Inflammatory macrophage treated with lipopolysaccharide for 1 hour (primary cell): ENCODE measurements around the gene ZNF445.

ENCODE experiments used
- DNase-seq, 2 donors: peaks; one replicate each; pipeline ENCODE4 v3.0.0-alpha.2; 2020 to 2022

Gene ZNF445

DNA sequence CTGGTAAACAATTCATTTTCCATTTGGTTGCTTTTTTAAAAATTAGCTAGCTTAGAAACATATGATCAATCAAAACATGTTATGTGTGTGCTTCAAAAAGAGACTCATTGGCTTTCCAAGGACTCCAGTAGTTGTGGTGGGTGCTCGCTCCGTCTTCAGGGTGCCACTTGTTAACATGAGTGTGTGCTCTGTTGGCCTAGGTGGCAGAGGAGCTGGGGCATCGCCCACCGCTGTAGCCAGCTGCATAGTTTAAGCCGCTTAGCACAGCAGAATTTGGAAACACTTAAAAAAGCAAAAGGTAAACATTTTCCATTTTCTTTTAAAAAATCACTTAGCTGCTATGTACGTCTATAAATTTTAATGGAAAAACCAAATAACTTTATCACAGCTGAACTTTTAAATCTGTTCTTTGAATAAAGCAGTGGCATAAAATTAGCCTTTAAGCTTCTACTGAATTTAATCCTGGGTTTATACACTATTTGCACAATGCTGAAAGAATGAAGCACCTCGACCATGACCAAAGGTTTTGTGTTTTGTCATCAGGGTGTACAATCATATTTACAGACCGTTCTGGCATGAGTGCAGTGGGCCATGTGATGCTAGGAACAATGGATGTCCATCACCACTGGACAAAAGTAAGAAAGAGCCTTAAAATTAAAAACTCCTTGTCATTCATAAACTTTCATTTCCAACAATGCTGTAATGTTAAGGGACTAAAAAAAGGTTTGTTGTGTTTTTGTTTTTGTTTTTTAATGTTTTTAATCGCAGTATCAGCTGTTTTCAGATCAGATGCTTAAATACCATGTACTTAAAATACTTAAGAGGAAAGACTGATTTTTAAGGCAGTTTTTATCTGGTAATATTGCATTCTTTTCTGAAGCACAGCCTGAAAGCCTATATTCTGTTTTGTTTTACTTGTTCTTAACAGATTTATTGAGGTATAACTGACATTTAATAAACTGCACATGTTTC, 81.0 kb downstream of the ZNF445 start:
- DNase-seq = no peak

DNA sequence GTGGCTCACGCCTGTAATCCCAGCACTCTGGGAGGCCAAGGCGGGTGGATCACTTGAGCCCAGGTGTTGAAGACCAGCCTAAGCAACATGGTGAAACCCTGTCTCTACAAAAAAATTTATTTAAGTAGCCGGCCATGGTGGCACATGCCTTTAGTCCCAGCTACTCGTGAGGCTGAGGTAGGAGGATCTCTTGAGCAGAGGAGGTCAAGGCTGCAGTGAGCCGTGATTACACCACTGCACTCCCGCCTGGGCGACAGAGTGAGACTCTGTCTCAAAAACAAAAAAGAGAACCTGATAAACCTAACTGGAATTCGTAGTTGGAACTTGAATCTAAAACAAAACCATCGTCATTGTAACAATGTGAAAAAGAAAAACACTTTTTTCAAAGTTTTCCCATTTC, 81.8 kb downstream of the ZNF445 start:
- no peak for DNase-seq

DNA sequence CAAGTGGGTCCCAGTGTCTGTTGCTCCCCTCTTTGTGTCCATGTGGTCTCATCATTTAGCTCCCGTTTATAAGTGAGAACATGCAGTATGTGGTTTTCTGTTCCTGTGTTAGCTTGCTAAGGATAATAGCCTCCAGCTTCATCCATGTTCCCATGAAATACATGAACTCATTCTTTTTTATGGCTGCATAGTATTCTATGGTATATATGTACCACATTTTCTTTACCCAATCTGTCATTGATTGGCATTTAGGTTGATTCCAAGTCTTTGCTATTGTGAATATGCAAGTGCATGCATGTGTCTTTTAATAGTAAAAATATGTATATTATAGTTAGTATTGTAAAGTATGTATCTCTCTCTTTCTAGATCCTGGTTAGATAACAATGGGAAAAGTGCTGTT, 85.0 kb downstream of the ZNF445 start:
- DNase-seq = no peak

DNA sequence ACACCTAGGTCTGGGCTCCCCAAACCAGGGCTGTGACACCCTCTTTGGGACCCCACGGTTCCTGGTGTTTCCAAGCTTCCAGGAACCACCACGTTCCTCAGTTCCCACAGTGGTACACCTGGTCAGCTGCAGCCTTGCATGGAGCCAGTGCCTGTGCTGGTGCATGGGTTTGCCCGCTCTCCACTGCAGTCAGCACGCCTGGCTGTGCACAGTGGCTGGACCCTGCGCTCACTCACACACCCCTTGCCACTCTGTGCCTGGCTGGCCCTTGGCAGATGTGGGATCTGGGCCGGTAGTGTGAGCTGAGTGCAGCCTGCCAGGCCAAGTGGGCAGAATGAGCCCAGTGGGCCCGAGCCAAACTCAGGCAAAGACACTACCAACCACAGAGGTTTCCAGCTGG, 90.1 kb downstream of the ZNF445 start:
- no peak for DNase-seq
